AG09319 (cell line): ENCODE results near the gene RMDN3.

Experiments used
- DNase-seq: peaks from one replicate; pipeline ENCODE4 v3.0.0-alpha.2; 2010; ENCODE audit warnings: low read depth; ENCODE audit errors: extremely low read depth
- TF ChIP-seq, protein P1 (sequence below): IDR thresholded peaks from 2 replicates; pipeline ENCODE4 v1.5.1; 2011; ENCODE audit warnings: low read depth, mild to moderate bottlenecking, inconsistent platforms, low read length, moderate library complexity

RMDN3 gene

GRCh38 chr15:40739047-40739446, 16.0 kb downstream of the RMDN3 start:
- TF ChIP-seq, protein P1, sequence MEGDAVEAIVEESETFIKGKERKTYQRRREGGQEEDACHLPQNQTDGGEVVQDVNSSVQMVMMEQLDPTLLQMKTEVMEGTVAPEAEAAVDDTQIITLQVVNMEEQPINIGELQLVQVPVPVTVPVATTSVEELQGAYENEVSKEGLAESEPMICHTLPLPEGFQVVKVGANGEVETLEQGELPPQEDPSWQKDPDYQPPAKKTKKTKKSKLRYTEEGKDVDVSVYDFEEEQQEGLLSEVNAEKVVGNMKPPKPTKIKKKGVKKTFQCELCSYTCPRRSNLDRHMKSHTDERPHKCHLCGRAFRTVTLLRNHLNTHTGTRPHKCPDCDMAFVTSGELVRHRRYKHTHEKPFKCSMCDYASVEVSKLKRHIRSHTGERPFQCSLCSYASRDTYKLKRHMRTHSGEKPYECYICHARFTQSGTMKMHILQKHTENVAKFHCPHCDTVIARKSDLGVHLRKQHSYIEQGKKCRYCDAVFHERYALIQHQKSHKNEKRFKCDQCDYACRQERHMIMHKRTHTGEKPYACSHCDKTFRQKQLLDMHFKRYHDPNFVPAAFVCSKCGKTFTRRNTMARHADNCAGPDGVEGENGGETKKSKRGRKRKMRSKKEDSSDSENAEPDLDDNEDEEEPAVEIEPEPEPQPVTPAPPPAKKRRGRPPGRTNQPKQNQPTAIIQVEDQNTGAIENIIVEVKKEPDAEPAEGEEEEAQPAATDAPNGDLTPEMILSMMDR, result no peak
- no peak for DNase-seq

DNA sequence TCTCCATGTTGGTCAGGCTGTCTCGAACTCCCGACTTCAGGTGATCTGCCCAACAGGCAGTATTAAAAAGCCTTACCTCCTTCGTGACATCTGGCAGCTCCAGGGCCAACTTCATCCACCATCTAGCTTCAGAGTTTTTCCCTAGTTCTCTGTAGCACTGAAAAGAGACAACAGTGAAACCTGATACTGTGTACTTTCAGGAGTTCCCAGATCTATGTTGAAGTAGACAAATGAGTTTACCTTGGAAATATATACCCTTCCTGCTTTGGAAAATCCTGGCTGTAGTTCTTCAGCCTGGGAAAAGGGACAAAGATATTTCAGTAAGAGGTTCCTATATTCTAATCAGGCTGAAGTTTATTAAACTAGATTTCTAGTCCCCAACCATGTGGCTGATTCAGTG, 18.0 kb downstream of the RMDN3 start:
- TF ChIP-seq, protein P1, result no peak
- DNase-seq, result no peak

DNA sequence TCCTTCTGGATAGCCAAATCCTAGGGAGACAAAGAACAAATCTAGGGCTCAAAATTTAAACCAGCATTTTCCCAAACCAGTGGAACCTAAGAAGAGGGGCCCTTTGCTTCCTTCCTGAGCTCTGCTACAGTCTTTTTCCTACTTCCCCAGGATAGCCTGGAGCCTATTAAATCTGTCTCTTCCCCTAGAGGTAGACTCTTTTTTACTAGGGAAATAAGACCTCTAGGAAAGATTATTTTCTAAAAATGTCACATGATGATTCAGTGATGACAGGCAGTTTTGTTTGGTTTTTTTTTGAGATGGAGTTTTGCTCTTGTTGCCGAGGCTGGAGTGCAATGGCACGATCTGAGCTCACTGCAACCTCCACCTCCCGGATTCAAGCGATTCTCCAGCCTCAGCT, 18.5 kb downstream of the RMDN3 start:
- TF ChIP-seq, protein P1, result no peak
- DNase-seq, result no peak

- TF ChIP-seq, protein P1, result no peak
- no peak for DNase-seq
These were observed 24.0 kb downstream of the RMDN3 start for GRCh38 chr15:40731034-40731433.

DNA sequence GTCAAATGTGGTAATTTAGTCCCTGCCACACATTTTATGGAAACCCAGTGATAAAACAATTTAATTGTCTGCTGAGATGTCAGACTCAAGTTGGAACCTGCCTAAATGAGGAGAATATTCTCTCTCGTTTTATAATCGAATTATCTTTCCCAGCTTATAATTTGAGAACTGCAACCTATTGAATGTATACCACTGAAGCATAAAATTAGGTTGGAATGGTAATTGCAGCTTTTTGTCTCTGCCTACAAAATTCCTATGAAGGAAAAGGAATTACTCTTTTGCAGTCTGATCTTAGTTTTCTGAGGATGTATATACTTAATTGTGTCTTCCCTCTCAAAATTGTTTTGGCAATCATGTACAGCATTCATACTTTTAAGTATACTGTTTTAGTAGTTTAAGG, 31.1 kb downstream of the RMDN3 start:
- no peak for DNase-seq
- TF ChIP-seq, protein P1, result no peak

- DNase-seq, result no peak
- TF ChIP-seq, protein P1, result no peak
These were observed 32.1 kb downstream of the RMDN3 start for GRCh38 chr15:40722934-40723333.

DNA sequence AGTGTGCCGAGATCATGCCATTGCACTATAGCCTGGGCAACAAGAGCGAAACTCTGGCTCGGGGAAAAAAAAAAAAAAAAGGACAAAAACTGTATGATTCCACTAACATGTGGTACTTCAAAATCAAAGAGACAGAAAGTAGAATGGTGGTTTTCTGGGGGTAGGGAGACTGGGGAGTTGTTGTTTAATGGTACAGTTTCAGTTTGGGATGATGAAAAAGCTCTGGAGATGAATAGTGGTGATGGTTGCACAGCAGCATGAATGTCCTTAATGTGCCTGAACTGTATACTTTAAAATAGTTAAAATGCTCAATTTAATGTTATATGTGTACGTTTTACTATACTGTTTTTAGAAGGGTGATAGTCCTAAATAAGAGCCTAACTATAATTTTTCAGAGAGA, 32.7 kb downstream of the RMDN3 start:
- TF ChIP-seq, protein P1, result no peak

GRCh38 chr15:40721701-40722100, 33.4 kb downstream of the RMDN3 start:
- TF ChIP-seq, protein P1, result no peak
- no peak for DNase-seq

More for the DNA sequence above, 32.7 kb downstream of the RMDN3 start:
- no peak for DNase-seq
